Smooth muscle cell (in vitro differentiated cells): Measurements from ENCODE around the gene UBAC2. TPM values are rescaled to one million over a fixed set of nuclear protein-coding genes. Genes with fewer than 3 reads are reported as not detected.
"Not testable (repeated sequence)": the region's sequence is repeated elsewhere in the genome, so short reads cannot be mapped to it uniquely, and the experiment has no call there.

Source experiments
- DNase-seq: peaks from one replicate; lab custom pipeline; 2025; ENCODE audit not compliant: unreplicated experiment; lab: John Stamatoyannopoulos, UW
- H2AFZ ChIP-seq: fragments of 200-600 bp; sonication (generic); 2 replicates; pipeline ENCODE4 v1.6.0; 2016; ENCODE audit warnings: antibody characterized with exemption, low read depth, mild to moderate bottlenecking
- H3F3A ChIP-seq: fragments of 200-600 bp; sonication (generic); 2 replicates; pipeline ENCODE4 v1.6.0; 2017; ENCODE audit warnings: antibody characterized with exemption, low read depth
- H3K27ac ChIP-seq: fragments of 200-600 bp; sonication (generic); 2 replicates; pipeline ENCODE4 v1.5.1; 2016; ENCODE audit warnings: low read depth, mild to moderate bottlenecking
- H3K27me3 ChIP-seq: fragments of 200-600 bp; sonication (generic); 2 replicates; pipeline ENCODE4 v1.6.1; 2016; ENCODE audit warnings: low read depth, mild to moderate bottlenecking
- H3K36me3 ChIP-seq: fragments of 200-600 bp; sonication (generic); 2 replicates; pipeline ENCODE4 v1.5.1; 2016; ENCODE audit warnings: low read depth
- H3K4me1 ChIP-seq: fragments of 200-600 bp; sonication (generic); 2 replicates; pipeline ENCODE4 v1.5.1; 2016; ENCODE audit warnings: low read depth
- H3K4me2 ChIP-seq: fragments of 200-600 bp; sonication (generic); 2 replicates; pipeline ENCODE4 v1.6.0; 2016; ENCODE audit warnings: mild to moderate bottlenecking
- H3K4me3 ChIP-seq: fragments of 200-600 bp; sonication (generic); 2 replicates; pipeline ENCODE4 v1.5.1; 2016; ENCODE audit warnings: mild to moderate bottlenecking
- H3K79me2 ChIP-seq: fragments of 200-600 bp; sonication (generic); 2 replicates; pipeline ENCODE4 v1.6.0; 2016; ENCODE audit warnings: low read depth, mild to moderate bottlenecking
- H3K9ac ChIP-seq: fragments of 200-600 bp; sonication (generic); 2 replicates; pipeline ENCODE4 v1.6.0; 2016; ENCODE audit warnings: low read depth
- H3K9me3 ChIP-seq: fragments of 200-600 bp; sonication (generic); replicated peaks from 2 replicates; pipeline ENCODE4 v1.5.1; 2016; ENCODE audit warnings: low read depth
- H4K20me1 ChIP-seq: fragments of 200-600 bp; sonication (generic); 2 replicates; pipeline ENCODE4 v1.6.0; 2016; ENCODE audit warnings: low read depth
- WGBS: methylation state at CpG from one replicate; pipeline ENCODE4 v1.1.7; 2016; ENCODE audit warnings: low lambda C conversion rate; 5-methylcytosine and 5-hydroxymethylcytosine counted together
- polyA plus RNA-seq: library from polyadenylated mRNA; unstranded; fragments of >200 nt; fragmentation: Nextera tagmentation; extraction: Ambion mirVana; gene quantifications from 2 replicates; pipeline ENCODE4 v1.2.1, GENCODE V29; 2016
- total RNA-seq: library from RNA; depleted of rRNA; stranded (reverse); fragments of >200 nt; gene quantifications from 2 replicates; pipeline ENCODE4 v1.2.3, GENCODE V29; 2014
- TF ChIP-seq, protein P1 (sequence below): fragments of 200-600 bp; sonication (generic); IDR thresholded peaks from 2 replicates; pipeline ENCODE4 v1.5.1; 2017; ENCODE audit warnings: borderline replicate concordance, mild to moderate bottlenecking, antibody characterized with exemption; ENCODE audit not compliant: insufficient read depth, poor library complexity, severe bottlenecking

The UBAC2 gene
- total and polyA plus RNA-seq, 2 experiments from 2014 or later, result 58.4 to 74.0 TPM

DNA sequence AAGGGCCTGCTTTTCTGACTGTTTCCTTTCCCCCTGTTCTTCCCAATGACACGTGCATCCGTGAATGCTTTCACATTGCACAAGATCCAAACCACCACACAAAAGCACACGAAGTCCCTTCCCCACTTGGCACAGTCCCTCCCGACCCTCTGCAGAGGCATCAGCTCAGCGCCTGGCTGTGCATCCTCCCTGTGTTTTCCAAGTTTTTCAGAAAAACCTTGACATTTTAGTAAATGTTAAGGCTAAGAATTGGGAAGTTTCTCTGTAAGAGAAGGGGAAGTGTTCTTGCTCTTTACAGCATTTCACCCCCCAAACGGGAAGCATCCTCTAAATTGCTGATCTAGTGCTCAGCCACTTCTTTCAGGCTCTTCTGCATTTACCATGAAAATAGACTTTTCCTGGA is 206.1 kb downstream of the UBAC2 start:
- H3K9ac ChIP-seq, result no peak overlapping the region
- TF ChIP-seq, protein P1, sequence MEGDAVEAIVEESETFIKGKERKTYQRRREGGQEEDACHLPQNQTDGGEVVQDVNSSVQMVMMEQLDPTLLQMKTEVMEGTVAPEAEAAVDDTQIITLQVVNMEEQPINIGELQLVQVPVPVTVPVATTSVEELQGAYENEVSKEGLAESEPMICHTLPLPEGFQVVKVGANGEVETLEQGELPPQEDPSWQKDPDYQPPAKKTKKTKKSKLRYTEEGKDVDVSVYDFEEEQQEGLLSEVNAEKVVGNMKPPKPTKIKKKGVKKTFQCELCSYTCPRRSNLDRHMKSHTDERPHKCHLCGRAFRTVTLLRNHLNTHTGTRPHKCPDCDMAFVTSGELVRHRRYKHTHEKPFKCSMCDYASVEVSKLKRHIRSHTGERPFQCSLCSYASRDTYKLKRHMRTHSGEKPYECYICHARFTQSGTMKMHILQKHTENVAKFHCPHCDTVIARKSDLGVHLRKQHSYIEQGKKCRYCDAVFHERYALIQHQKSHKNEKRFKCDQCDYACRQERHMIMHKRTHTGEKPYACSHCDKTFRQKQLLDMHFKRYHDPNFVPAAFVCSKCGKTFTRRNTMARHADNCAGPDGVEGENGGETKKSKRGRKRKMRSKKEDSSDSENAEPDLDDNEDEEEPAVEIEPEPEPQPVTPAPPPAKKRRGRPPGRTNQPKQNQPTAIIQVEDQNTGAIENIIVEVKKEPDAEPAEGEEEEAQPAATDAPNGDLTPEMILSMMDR, result no peak
- no peaks in the 10 kb centered on the region for H3F3A ChIP-seq
- H3K27me3 ChIP-seq, result peaks cover 3% of the 10 kb centered on the region
- H2AFZ ChIP-seq, result no peak overlapping the region
- no peaks in the 10 kb centered on the region for H3K4me1 ChIP-seq
- DNase-seq, result no peak
- no peaks in the 10 kb centered on the region for H4K20me1 ChIP-seq
- H3K79me2 ChIP-seq, result no peaks in the 10 kb centered on the region
- H3K9me3 ChIP-seq, result no peaks in the 10 kb centered on the region
- 80% methylated on average over 6 of the region's 6 CpGs for WGBS
- no peaks in the 10 kb centered on the region for H3K36me3 ChIP-seq
- H3K27ac ChIP-seq, result no peak overlapping the region
- H3K4me3 ChIP-seq, result no peak overlapping the region
- H3K4me2 ChIP-seq, result no peak overlapping the region

DNA sequence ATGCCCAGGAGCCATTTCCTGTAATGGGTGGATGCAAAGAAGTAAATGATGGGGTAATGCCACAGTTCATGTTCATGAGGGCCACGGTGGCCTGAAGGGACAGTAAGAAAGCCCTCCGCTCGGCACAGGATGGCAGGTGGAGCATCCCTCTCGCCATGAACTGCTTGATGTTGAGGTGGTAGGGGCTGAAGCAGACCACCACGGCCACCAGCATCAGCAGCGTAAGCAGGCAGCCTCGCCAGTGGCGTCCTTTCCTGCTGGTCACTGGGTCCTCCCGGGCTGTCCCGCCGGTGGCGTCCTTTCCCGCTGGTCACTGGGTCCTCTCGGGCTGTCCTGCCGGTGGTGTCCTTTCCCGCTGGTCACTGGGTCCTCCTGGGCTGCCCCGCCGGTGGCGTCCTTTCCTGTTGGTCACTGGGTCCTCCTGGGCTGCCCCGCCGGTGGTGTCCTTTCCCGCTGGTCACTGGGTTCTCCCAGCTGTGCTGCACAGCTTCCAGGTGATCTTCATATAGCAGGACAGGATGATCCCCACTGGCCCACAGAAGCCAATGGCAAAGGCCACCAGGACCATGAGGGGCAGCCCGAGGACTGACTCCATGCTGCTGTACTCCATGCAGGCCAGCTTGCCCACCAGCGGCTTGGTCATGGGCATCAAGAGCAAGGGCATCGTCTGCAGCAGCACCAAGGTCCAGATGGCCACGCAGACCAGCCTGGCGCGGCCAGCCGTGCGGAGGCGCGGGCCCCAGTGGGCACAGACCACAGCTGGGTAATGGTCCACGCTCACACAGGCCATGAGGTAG is 207.4 kb downstream of the UBAC2 start:
- Histone ChIP-seq H3K4me2 (no peak overlapping the region), H3K36me3 (no peaks in the 10 kb centered on the region), H3K4me1 (no peaks in the 10 kb centered on the region), H3K4me3 (no peak overlapping the region), H3K9ac (no peak overlapping the region), H2AFZ (no peak overlapping the region), H3K9me3 (no peaks in the 10 kb centered on the region), H4K20me1 (no peaks in the 10 kb centered on the region), H3K79me2 (no peaks in the 10 kb centered on the region), H3K27me3 (peaks cover 6% of the 10 kb centered on the region), H3K27ac (no peak overlapping the region), H3F3A (no peaks in the 10 kb centered on the region)
- DNase-seq, result no peak
- 91% methylated on average over 27 of the region's 33 CpGs for WGBS
- TF ChIP-seq, protein P1, result no peak

DNA sequence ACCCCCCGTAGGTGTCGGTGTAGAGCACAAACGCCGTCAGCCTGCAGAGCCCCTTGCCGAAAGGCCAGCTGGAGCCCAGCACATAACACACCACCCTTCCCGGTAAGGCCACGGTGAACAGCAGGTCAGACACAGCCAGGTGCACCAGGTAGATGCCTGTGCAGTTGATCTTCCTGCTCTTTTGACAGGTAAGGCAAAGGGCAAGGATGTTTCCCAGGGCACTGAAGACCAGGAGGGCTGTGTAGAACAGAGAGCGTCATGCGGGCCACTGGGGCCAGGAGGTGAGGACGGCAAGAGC is 208.0 kb downstream of the UBAC2 start:
- no peaks in the 10 kb centered on the region for H3K79me2 ChIP-seq
- peaks cover 6% of the 10 kb centered on the region for H3K27me3 ChIP-seq
- TF ChIP-seq, protein P1, result no peak
- no peaks in the 10 kb centered on the region for H4K20me1 ChIP-seq
- no peaks in the 10 kb centered on the region for H3F3A ChIP-seq
- H3K27ac ChIP-seq, result no peak overlapping the region
- no peaks in the 10 kb centered on the region for H3K36me3 ChIP-seq
- no peak for DNase-seq
- H3K9me3 ChIP-seq, result no peaks in the 10 kb centered on the region
- H3K4me3 ChIP-seq, result no peak overlapping the region
- H3K9ac ChIP-seq, result no peak overlapping the region
- H2AFZ ChIP-seq, result no peak overlapping the region
- WGBS, result 96% methylated on average over 10 of the region's 10 CpGs
- no peak overlapping the region for H3K4me2 ChIP-seq
- no peaks in the 10 kb centered on the region for H3K4me1 ChIP-seq

DNA sequence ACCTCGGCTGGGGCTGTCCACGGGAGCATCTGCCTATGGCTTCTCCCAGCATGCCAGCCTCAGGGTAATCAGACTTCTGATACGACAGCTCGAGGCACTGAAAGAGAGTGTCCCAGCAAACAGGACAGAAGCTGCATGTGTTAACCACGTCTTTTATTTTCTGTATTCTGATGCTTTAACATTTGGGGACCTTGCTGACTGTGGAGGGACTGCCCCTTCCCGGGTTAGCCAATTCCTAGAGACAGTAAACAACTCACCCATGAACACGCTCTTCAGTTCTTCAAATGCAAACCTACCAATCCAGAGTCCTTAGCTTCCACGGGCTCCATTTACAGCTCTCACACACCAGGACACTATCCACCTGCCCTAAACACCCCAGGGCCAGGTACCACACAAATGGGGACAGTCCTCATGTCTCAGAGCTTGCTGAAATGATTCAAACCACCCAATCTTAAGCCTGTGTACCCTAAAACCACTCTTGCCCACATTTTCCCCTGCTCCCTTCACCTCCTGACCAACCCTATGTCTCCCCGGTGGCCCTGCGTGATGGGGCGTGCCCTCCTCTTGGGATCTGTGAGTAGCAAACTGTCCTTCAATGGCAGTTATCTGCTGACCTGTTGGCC is 208.9 kb downstream of the UBAC2 start:
- not testable (repeated sequence) for H3K4me3 ChIP-seq, H2AFZ ChIP-seq, H3K4me1 ChIP-seq, H3K27ac ChIP-seq, H3K9me3 ChIP-seq, H3K79me2 ChIP-seq, DNase-seq, H4K20me1 ChIP-seq, H3K9ac ChIP-seq, H3K4me2 ChIP-seq, H3K27me3 ChIP-seq, H3K36me3 ChIP-seq, H3F3A ChIP-seq
- WGBS, result 90% methylated on average over 11 of the region's 11 CpGs

DNA sequence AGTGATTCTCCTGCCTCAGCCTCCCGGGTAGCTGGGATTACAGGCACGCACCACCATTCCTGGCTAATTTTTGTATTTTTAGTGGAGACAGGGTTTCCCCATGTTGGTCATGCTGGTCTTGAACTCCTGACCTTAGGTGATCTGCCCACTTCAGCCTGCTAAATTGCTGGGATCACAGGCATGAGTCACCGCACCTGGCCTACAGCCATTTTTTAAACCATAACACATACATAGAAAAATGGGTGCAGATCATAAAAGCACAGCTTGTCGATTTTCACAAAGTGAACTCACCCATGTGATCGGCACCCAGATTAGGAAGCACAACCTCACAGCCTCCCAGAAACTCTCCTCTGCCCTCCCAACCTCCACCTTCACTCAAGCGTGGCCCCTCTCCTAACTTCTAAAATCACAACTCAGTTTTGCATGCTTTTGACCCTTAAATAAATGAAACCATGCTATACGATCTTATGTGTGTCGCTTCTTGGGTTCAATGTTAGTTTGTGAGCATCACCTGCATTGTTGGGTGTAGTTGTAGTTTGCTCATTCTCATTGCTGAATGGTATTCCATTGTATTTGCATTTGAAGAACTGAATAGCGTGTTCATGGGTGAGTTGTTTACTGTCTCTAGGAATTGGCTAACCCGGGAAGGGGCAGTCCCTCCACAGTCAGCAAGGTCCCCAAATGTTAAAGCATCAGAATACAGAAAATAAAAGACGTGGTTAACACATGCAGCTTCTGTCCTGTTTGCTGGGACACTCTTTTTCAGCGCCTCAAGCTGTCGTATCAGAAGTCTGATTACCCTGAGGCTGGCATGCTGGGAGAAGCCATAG is 210.2 kb downstream of the UBAC2 start:
- not testable (repeated sequence) for DNase-seq, H3K4me2 ChIP-seq, H3K4me1 ChIP-seq, H3K27ac ChIP-seq, H3K27me3 ChIP-seq, H3K4me3 ChIP-seq, H2AFZ ChIP-seq, H3K9ac ChIP-seq, H3F3A ChIP-seq, H3K79me2 ChIP-seq, H3K9me3 ChIP-seq, H3K36me3 ChIP-seq, H4K20me1 ChIP-seq
- WGBS, result 85% methylated on average over 13 of the region's 13 CpGs
